Measurements from ENCODE around the gene ALX1.
"Not testable (repeated sequence)": the region's sequence is repeated elsewhere in the genome, so short reads cannot be mapped to it uniquely, and the experiment has no call there.

Gene ALX1

DNA sequence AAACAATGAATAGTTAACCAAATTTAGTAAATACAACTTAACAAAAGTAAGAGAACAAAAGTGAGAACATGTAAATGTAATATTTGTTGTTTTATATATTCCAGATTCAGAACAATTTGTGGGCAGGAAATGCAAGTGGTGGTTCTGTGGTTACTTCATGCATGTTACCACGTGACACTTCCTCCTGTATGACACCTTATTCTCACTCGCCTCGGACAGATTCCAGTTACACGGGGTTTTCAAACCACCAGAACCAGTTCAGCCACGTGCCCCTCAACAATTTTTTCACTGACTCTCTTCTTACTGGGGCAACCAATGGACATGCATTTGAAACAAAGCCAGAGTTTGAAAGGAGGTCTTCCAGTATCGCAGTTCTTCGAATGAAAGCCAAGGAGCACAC, 21.0 kb downstream of the ALX1 start:
- DNase-seq (ENCODE audit: low read depth): no peak

DNA sequence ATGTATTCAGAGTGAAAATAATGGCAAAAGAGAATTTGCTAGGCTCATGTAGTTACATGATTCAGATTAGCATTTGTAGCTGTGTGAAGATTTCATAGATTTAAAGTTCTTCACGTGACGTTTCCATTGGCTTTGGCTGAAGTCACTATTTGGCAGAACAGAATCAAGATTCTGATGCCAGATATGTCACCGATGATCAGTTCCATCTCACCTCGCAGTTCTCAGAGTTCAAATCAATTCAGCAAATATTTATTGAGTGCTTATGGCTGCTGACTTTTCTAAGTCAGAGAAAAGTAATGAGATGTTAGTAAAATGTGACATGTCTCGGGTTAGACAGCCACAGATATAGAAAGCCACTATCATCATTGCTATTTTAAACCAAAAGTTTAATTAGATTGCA, 28.4 kb downstream of the ALX1 start:
- no peak for DNase-seq (ENCODE audit: low read depth)

DNA sequence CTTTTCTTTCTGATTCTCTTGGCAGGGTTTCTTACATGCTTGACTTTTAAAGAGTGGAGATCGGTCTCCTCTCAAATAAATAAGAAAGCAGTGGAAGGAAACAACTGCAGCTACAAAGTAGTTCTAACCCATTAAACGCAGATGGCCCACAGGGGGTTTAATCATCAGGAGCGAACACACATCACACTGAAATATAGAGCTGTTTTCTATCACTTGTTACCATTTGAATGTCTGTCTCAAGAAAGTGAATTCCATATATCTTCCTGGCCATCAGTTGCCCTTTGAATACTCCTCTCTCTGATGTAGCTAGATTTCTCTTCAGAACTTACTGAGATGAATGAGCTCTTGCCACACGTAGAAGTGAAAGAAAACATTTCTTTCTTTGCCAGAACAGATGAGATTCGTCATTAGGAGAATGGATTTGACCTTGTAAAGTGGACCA, 29.1 kb downstream of the ALX1 start:
- DNase-seq (ENCODE audit: low read depth): no peak

DNA sequence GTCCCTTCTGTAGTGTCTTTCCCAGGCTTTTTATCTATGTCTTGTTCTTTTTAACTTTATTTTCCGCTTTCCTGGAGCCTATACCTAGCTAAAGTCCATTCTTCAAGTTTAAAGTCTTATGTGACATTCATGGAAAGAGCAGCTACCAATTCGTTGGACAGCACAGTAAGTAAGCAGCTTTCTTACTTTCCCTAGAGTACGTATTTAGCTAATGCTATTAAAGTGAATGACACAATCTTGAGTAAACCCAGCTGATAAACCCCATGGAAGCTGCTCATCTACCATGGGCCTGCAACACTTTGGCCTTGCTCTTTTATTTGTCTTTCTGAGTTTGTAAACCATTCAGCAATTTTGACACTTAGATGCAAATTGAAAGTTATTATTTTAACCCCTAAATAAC, 30.0 kb downstream of the ALX1 start:
- DNase-seq (ENCODE audit: low read depth): no peak

DNA sequence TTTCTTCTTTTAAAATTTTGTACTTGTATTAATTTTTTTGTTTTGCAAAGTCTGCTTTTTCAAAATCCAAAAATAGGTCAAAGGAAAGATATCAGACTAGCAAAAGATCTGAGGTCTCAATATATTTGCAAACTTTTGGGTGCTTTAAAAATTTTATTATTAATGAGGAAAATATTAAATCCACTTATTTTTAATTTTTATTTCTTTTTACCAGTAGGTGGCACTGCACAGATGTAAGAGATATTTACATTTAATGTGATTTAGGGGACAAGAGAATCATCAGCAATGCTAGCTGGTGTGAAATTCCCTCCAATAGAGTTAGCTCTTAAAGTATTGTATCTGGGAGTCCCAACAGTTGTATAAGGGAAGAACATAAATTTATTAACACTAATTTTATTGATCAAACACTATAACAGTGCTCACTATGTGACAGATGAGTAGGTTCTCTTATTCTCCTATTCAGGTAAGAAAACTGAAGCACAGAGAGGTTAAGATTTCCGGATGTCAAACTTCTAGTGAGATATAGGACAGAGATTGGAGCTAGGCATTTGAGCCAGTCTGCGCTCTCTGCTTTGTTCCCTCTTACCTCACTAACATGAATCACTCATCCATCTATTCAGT, 30.5 kb downstream of the ALX1 start:
- DNase-seq (ENCODE audit: low read depth): no peak

DNA sequence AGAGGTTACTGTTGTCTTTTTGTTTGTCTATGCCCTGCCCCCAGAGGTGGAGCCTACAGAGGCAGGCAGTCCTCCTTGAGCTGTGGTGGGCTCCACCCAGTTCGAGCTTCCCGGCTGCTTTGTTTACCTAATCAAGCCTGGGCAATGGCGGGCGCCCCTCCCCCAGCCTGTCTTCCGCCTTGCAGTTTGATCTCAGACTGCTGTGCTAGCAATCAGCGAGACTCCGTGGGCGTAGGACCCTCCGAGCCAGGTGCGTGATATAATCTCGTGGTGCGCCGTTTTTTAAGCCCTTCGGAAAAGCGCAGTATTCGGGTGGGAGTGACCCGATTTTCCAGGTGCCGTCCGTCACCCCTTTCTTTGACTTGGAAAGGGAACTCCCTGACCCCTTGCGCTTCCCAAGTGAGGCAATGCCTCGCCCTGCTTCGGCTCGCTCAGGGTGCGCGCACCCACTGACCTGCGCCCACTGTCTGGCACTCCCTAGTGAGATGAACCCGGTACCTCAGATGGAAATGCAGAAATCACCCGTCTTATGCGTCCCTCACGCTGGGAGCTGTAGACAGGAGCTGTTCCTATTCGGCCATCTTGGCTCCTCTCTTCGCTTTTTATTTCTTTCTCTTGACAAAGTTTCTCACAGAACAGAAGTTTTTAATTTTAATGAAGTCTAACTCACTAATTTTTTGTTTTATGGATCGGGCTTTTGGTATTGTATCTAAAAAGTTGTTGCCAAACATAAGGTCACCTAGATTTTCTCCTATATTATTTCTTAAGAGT, 38.0 kb downstream of the ALX1 start:
- not testable (repeated sequence) for DNase-seq (ENCODE audit: low read depth)

DNA sequence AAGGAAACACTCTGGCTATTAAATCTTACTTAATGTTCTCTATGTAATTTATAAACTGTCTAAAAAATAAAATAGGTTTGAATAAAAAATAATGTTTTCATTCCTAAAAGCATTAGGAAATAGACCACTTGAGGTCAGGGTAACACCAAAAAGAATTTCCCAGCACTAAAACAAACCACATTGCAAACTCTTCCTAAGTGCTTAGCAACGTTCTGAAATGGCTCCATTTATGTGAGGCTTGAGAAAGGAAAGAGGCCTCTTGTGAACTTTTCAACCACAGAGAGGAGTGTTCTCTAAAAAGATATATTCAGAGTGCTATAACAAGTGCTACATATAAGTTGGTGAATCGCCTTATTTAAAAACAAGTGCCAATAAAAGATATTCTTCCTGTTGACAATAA, 42.7 kb downstream of the ALX1 start:
- no peak for DNase-seq (ENCODE audit: low read depth)

DNA sequence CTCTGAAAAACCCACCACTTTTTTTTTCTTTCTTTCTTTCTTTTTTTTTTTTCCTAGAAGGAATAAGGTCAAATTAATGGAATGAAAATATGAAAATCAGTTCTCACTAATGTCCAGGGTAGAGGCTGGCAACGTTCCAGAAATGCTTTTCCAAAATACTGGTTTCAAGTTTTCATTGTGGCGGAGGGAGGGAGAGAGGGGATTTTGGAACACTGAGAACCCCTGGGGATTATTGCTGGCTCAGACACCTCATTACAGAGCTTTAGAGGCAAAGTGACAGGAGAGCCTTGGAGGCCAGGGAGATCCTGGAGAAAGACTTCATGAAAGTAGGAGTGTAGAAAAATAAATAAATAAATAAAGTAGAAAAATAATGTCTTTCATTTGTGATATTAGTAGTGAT, 45.4 kb downstream of the ALX1 start:
- no peak for DNase-seq (ENCODE audit: low read depth)

DNA sequence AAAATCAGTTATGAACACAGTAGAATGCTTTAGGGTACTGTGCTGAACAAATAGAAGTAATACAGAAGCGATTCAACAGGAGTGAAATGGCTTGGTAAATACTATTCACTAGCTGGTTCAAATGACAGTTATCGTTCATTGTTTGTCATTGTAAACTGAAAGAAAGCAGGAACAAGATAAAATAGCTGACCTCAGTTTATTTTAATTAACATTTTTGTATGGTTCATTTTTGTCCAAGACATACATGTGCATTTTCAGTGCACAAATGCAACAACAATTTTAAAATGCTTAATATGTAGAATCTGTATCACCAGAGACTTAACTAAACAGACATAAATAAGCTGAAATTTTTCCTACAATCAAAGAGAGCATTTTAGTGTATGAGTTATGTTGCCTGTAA, 49.9 kb downstream of the ALX1 start:
- no peak for DNase-seq (ENCODE audit: low read depth)

DNA sequence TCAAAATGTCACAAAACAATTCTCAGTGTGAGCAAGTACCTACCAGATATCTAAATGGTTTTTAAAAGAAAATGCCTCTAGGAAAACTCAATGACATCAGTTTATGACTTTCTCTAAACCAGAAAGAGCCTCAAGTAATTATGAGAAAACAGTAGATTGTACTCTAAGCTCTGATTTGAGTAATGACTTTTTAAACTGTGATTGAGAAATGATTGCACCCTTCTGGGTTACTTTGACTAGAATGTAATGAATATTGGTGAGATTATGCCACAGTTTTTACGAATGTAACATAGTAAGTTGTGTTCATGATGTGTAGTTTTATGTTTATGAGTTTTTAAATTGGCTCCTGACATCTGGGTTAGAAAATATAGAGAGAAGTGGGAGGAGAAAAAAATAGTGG, 68.8 kb downstream of the ALX1 start:
- no peak for DNase-seq (ENCODE audit: low read depth)

DNA sequence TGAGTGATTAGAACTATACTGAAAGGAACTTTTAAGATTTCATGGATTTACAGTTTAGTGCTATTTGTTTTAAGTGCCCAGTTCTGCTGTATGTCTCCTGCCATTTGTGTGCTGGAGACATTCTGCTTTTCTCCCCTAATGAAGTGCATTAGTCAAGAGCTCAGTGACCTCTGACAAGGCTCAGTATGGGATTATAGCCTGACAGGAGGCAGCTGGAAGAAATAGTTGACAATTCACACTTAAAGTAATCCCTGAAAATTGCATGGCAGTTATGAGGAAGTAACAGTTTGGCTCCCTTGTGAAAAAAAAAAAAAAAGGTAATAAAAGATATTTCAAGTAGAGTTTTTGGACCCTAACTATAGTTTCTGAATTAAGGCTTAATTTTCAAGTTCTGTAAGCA, 70.3 kb downstream of the ALX1 start:
- no peak for DNase-seq (ENCODE audit: low read depth)

Data from activated T-cell treated with anti-CD3 and anti-CD28 coated beads for 24 hours (primary cell).